GM12875 (cell line): Measurements from ENCODE around the gene CBS.
"Not testable (repeated sequence)": the region's sequence is repeated elsewhere in the genome, so short reads cannot be mapped to it uniquely, and the experiment has no call there.

ENCODE experiments used
- H3K4me3 ChIP-seq: one replicate; pipeline ENCODE4 v1.5.1; 2011; ENCODE audit warnings: low read depth, low read length, control low read depth

Gene CBS

GRCh38 chr21:43068065-43068464, 7.6 kb downstream of the CBS start:
- H3K4me3 ChIP-seq: not testable (repeated sequence)

GRCh38 chr21:43066690-43067089, 8.9 kb downstream of the CBS start:
- H3K4me3 ChIP-seq: not testable (repeated sequence)

GRCh38 chr21:43065991-43066390, 9.6 kb downstream of the CBS start:
- H3K4me3 ChIP-seq: not testable (repeated sequence)

GRCh38 chr21:43064265-43064917, 11.2 kb downstream of the CBS start:
- not testable (repeated sequence) for H3K4me3 ChIP-seq

- H3K4me3 ChIP-seq: not testable (repeated sequence)
These were observed 12.5 kb downstream of the CBS start for GRCh38 chr21:43062955-43063664.

GRCh38 chr21:43053112-43053511, 22.5 kb downstream of the CBS start:
- not testable (repeated sequence) for H3K4me3 ChIP-seq

- H3K4me3 ChIP-seq: not testable (repeated sequence)
These were observed 29.5 kb downstream of the CBS start for GRCh38 chr21:43045876-43046821.

- H3K4me3 ChIP-seq: not testable (repeated sequence)
These were observed 30.3 kb downstream of the CBS start for GRCh38 chr21:43045165-43045875.

GRCh38 chr21:43044547-43044946, 31.1 kb downstream of the CBS start:
- H3K4me3 ChIP-seq: not testable (repeated sequence)

GRCh38 chr21:43043291-43043690, 32.3 kb downstream of the CBS start:
- H3K4me3 ChIP-seq: not testable (repeated sequence)

GRCh38 chr21:43042169-43042568, 33.5 kb downstream of the CBS start:
- not testable (repeated sequence) for H3K4me3 ChIP-seq

GRCh38 chr21:43038659-43039044, 37.0 kb downstream of the CBS start:
- not testable (repeated sequence) for H3K4me3 ChIP-seq

- not testable (repeated sequence) for H3K4me3 ChIP-seq
These were observed 37.5 kb downstream of the CBS start for GRCh38 chr21:43037918-43038658.

- H3K4me3 ChIP-seq: not testable (repeated sequence)
These were observed 38.7 kb downstream of the CBS start for GRCh38 chr21:43036889-43037288.
